SK-N-MC (cell line): ENCODE measurements around the gene CDH4.

Experiments used
- DNase-seq: peaks from one replicate; pipeline ENCODE4 v3.0.0-alpha.2; 2011; ENCODE audit warnings: low read depth, low spot score
- H3K27ac ChIP-seq: fragments of 200-600 bp; sonication (generic); 2 replicates; pipeline ENCODE4 v1.5.1; 2016; ENCODE audit warnings: mixed run types
- H3K36me3 ChIP-seq: fragments of 200-600 bp; sonication (generic); 2 replicates; pipeline ENCODE4 v1.6.1; 2017; ENCODE audit warnings: antibody characterized with exemption, low read length, mixed read lengths; ENCODE audit not compliant: insufficient read depth
- H3K4me3 ChIP-seq: fragments of 200-600 bp; sonication (generic); 2 replicates; pipeline ENCODE4 v1.5.1; 2016
- H3K9ac ChIP-seq: fragments of 200-600 bp; sonication (generic); 2 replicates; pipeline ENCODE4 v1.8.0; 2017; ENCODE audit warnings: mixed run types, mixed read lengths; ENCODE audit not compliant: insufficient read length
- H3K9me3 ChIP-seq: fragments of 200-600 bp; sonication (generic); 2 replicates; pipeline ENCODE4 v1.6.1; 2017; ENCODE audit warnings: low read depth, mild to moderate bottlenecking, antibody characterized with exemption, low read length, moderate library complexity, mixed read lengths
- EZH2 ChIP-seq: fragments of 200-600 bp; sonication (generic); IDR thresholded peaks from one replicate; pipeline ENCODE4 v1.6.1; 2017; ENCODE audit warnings: antibody characterized with exemption
- FOXP2 ChIP-seq: optimal IDR thresholded peaks from 2 replicates; pipeline ENCODE3; 2011; ENCODE audit warnings: mild to moderate bottlenecking, moderate library complexity; ENCODE audit not compliant: insufficient read depth; ENCODE audit errors: extremely low read length, control extremely low read depth
- POLR2AphosphoS5 ChIP-seq: IDR thresholded peaks from 2 replicates; pipeline ENCODE4 v1.6.1; 2012; ENCODE audit warnings: mild to moderate bottlenecking, low read depth, low read length, borderline replicate concordance

CDH4 gene

GRCh38 chr20:61907081-61907891 lies 655.2 kb downstream of the CDH4 start:
- Histone ChIP-seq H3K27ac (no peak overlapping the region), H3K36me3 (no peaks in the 10 kb centered on the region), H3K9ac (no peak overlapping the region), H3K9me3 (no peaks in the 10 kb centered on the region), H3K4me3 (no peak overlapping the region)
- DNase-seq: no peak
- no peak for TF ChIP-seq POLR2AphosphoS5
- no peak for TF ChIP-seq EZH2
- TF ChIP-seq FOXP2: no peak

- TF ChIP-seq FOXP2 (no peak), POLR2AphosphoS5 (no peak), EZH2 (no peak)
- H3K9me3 ChIP-seq: no peaks in the 10 kb centered on the region
- no peak for DNase-seq
- H3K27ac ChIP-seq: no peak overlapping the region
- no peaks in the 10 kb centered on the region for H3K36me3 ChIP-seq
- H3K9ac ChIP-seq: no peak overlapping the region
- no peak overlapping the region for H3K4me3 ChIP-seq
Observed at GRCh38 chr20:61908057-61909026, 656.3 kb downstream of the CDH4 start.

- DNase-seq: no peak
- Histone ChIP-seq H3K9me3 (no peaks in the 10 kb centered on the region), H3K36me3 (no peaks in the 10 kb centered on the region), H3K9ac (no peak overlapping the region), H3K4me3 (no peak overlapping the region), H3K27ac (no peak overlapping the region)
- TF ChIP-seq FOXP2: no peak
- no peak for TF ChIP-seq POLR2AphosphoS5
- no peak for TF ChIP-seq EZH2
Observed at GRCh38 chr20:61909028-61909427, 657.0 kb downstream of the CDH4 start.

DNA sequence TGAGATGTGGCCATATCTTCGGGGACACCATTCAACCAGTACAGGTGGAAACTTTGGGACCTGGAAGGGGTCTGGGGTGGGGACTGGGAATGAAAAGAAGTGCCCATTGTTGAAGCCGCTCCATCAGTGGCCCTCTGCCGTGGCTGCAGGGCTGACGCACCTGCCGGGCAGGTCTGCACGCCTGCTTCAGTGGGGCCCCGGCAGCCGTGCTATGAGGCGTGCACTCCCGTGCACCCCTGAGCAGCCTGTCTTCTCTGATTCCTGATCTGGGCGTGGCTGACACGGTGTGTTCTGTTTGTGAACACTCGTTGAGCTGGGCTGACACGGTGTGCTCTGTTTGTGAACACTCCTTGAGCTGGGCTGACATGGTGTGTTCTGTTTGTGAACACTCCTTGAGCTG lies 657.8 kb downstream of the CDH4 start:
- no peak for DNase-seq
- Histone ChIP-seq H3K4me3 (no peak overlapping the region), H3K9ac (no peak overlapping the region), H3K9me3 (no peaks in the 10 kb centered on the region), H3K36me3 (no peaks in the 10 kb centered on the region), H3K27ac (no peak overlapping the region)
- TF ChIP-seq FOXP2 (no peak), POLR2AphosphoS5 (no peak), EZH2 (no peak)

DNA sequence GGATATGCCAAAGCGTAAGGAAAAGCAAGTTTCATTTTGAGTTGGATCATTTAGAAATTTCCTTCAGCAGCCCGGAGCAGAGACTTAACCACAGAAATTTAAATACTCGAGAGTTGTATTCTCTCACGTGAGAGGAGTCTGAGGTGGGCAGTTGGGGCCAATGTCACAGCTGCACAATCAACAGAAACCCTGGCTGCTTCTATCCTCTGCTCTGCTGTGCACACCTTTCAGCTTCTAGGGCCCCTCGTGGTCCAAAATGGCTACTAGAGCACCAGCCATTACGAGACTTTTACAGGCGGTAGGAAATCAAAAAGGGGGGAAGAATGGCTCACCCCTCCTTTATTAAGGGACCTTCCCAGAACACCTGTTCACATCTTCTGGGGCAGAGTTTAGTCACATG lies 659.8 kb downstream of the CDH4 start:
- Histone ChIP-seq H3K36me3 (no peaks in the 10 kb centered on the region), H3K9me3 (no peaks in the 10 kb centered on the region), H3K27ac (no peak overlapping the region), H3K4me3 (no peak overlapping the region), H3K9ac (no peak overlapping the region)
- DNase-seq: no peak
- no peak for TF ChIP-seq FOXP2
- no peak for TF ChIP-seq EZH2
- TF ChIP-seq POLR2AphosphoS5: no peak

- no peak for TF ChIP-seq FOXP2
- TF ChIP-seq POLR2AphosphoS5: no peak
- no peak for TF ChIP-seq EZH2
- Histone ChIP-seq H3K27ac (no peak overlapping the region), H3K4me3 (no peak overlapping the region), H3K9me3 (no peaks in the 10 kb centered on the region), H3K36me3 (no peaks in the 10 kb centered on the region), H3K9ac (no peak overlapping the region)
- no peak for DNase-seq
Observed at GRCh38 chr20:61912665-61913422, 660.8 kb downstream of the CDH4 start.

- Histone ChIP-seq H3K9me3 (no peaks in the 10 kb centered on the region), H3K4me3 (no peak overlapping the region), H3K9ac (no peak overlapping the region), H3K36me3 (no peaks in the 10 kb centered on the region), H3K27ac (no peak overlapping the region)
- no peak for TF ChIP-seq FOXP2
- no peak for TF ChIP-seq EZH2
- no peak for TF ChIP-seq POLR2AphosphoS5
- no peak for DNase-seq
Observed at GRCh38 chr20:61913423-61914225, 661.6 kb downstream of the CDH4 start.
